Stimulated activated CD8-positive, alpha-beta memory T cell treated with anti-CD3 and anti-CD28 coated beads, Interleukin-12 subunit alpha, Interleukin-12 subunit beta, amount 100 ng/mL, for 4 hours (primary cell): Measurements from ENCODE around the gene C4BPA.

ENCODE experiments used
- DNase-seq: peaks from one replicate; pipeline ENCODE4 v3.0.0-alpha.2; 2020; ENCODE audit warnings: low read depth

C4BPA gene

GRCh38 chr1:207124389-207124788 lies 20.4 kb downstream of the C4BPA start:
- DNase-seq, result no peak

GRCh38 chr1:207128336-207128921 lies 24.4 kb downstream of the C4BPA start:
- no peak for DNase-seq

- no peak for DNase-seq
These were observed 25.0 kb downstream of the C4BPA start for GRCh38 chr1:207129053-207129452.

GRCh38 chr1:207130252-207131036 lies 26.4 kb downstream of the C4BPA start:
- DNase-seq, result no peak

- DNase-seq, result no peak
These were observed 27.1 kb downstream of the C4BPA start for GRCh38 chr1:207131163-207131562.

GRCh38 chr1:207134581-207134980 lies 30.5 kb downstream of the C4BPA start:
- no peak for DNase-seq

- DNase-seq, result no peak
These were observed 35.6 kb downstream of the C4BPA start for GRCh38 chr1:207139616-207140015.

GRCh38 chr1:207140536-207140935 lies 36.5 kb downstream of the C4BPA start:
- DNase-seq, result no peak

- no peak for DNase-seq
These were observed 41.5 kb downstream of the C4BPA start for GRCh38 chr1:207145401-207146058.

GRCh38 chr1:207151920-207152319 lies 47.9 kb downstream of the C4BPA start:
- no peak for DNase-seq

GRCh38 chr1:207152792-207153468 lies 48.9 kb downstream of the C4BPA start:
- DNase-seq, result no peak

- DNase-seq, result no peak
These were observed 51.0 kb downstream of the C4BPA start for GRCh38 chr1:207155028-207155427.

- DNase-seq, result no peak
These were observed 52.1 kb downstream of the C4BPA start for GRCh38 chr1:207156095-207156494.

- DNase-seq, result no peak
These were observed 52.8 kb downstream of the C4BPA start for GRCh38 chr1:207156826-207157225.

GRCh38 chr1:207164086-207164485 lies 60.1 kb downstream of the C4BPA start:
- DNase-seq, result no peak

GRCh38 chr1:207172321-207172720 lies 68.3 kb downstream of the C4BPA start:
- DNase-seq, result no peak

- no peak for DNase-seq
These were observed 68.9 kb downstream of the C4BPA start for GRCh38 chr1:207172885-207173284.

- no peak for DNase-seq
These were observed 69.4 kb downstream of the C4BPA start for GRCh38 chr1:207173396-207173795.

- no peak for DNase-seq
These were observed 70.9 kb downstream of the C4BPA start for GRCh38 chr1:207174913-207175312.

GRCh38 chr1:207179036-207179435 lies 75.0 kb downstream of the C4BPA start:
- no peak for DNase-seq

GRCh38 chr1:207181847-207182246 lies 77.8 kb downstream of the C4BPA start:
- DNase-seq, result no peak

GRCh38 chr1:207186503-207186902 lies 82.5 kb downstream of the C4BPA start:
- DNase-seq, result no peak

GRCh38 chr1:207188901-207189300 lies 84.9 kb downstream of the C4BPA start:
- DNase-seq, result no peak
